Measurements from ENCODE around the gene SEC23A.

Gene SEC23A

DNA sequence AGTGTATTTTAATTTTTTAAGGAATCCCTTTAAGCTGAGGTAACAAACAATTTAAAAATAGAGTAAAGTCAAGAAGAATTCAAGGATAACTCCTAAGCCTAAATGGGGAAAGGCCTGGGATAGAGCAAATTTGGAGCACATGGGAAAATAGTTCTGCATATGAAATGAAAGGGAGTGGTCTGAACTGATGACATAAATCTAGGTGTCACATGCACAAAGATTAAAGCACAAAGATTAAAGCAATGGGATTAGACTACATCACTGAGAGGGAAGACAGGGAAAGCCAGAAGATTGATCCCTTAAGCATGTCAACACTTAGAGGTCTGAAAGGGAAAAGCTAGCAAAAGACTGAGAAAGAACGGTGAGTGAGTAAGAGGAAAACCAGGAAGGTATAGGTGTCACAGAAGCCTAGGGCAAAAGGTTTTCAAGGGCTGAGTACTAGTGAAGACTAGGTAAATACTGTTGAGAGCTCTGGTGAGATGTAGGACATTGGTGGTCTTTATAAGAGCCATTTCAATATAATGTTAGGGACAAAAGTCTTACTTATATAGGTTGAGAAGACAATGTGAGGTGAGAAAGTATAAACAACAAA is 59.6 kb downstream of the SEC23A start:
- no peak overlapping the region for H3K4me3 ChIP-seq (IDR thresholded peaks at IDR 0.05; ENCODE audit: insufficient read depth, low read depth, low read length)
- H3K4me2 ChIP-seq, result no peak overlapping the region
- no peak overlapping the region for H2AFZ ChIP-seq (ENCODE audit: low read depth)
- no peak overlapping the region for H3K27ac ChIP-seq
- H3K36me3 ChIP-seq (ENCODE audit: insufficient read depth), result no peaks in the 10 kb centered on the region
- no peak overlapping the region for H3K9ac ChIP-seq
- H4K20me1 ChIP-seq (ENCODE audit: insufficient read depth), result no peaks in the 10 kb centered on the region
- H3K27me3 ChIP-seq (ENCODE audit: insufficient read depth, low read depth), result no peaks in the 10 kb centered on the region
- no peaks in the 10 kb centered on the region for H3K4me1 ChIP-seq (ENCODE audit: low read depth, poor library complexity, severe bottlenecking)
- no peaks in the 10 kb centered on the region for H3K79me2 ChIP-seq (ENCODE audit: insufficient read depth, low read depth)
- TF ChIP-seq, protein P1, sequence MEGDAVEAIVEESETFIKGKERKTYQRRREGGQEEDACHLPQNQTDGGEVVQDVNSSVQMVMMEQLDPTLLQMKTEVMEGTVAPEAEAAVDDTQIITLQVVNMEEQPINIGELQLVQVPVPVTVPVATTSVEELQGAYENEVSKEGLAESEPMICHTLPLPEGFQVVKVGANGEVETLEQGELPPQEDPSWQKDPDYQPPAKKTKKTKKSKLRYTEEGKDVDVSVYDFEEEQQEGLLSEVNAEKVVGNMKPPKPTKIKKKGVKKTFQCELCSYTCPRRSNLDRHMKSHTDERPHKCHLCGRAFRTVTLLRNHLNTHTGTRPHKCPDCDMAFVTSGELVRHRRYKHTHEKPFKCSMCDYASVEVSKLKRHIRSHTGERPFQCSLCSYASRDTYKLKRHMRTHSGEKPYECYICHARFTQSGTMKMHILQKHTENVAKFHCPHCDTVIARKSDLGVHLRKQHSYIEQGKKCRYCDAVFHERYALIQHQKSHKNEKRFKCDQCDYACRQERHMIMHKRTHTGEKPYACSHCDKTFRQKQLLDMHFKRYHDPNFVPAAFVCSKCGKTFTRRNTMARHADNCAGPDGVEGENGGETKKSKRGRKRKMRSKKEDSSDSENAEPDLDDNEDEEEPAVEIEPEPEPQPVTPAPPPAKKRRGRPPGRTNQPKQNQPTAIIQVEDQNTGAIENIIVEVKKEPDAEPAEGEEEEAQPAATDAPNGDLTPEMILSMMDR (conservative IDR thresholded peaks at IDR 0.05; ENCODE audit: low read depth, low read length), result no peak

DNA sequence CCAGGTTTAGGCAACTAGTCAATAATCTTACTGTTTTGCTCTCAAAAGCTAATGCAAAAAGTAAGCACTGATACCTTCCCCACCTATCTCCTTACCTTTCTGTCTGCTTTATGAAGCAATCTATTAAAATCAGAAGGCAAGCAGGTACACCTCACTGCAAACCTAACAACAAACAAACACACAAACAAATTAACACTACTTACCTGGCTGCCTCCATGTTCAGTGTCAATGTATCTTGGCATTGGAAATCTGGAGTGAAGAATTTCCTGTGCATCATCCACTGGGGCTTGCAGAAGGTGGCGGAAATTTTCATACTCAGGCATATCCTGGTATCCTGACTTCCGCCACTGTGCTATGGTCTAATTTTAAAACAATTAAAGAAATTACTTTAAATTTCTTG is 62.5 kb downstream of the SEC23A start:
- Histone ChIP-seq H3K4me1 (ENCODE audit: low read depth, poor library complexity, severe bottlenecking) (no peaks in the 10 kb centered on the region), H3K27ac (no peak overlapping the region), H4K20me1 (ENCODE audit: insufficient read depth) (no peaks in the 10 kb centered on the region), H3K79me2 (ENCODE audit: insufficient read depth, low read depth) (no peaks in the 10 kb centered on the region), H3K4me2 (no peak overlapping the region), H3K27me3 (ENCODE audit: insufficient read depth, low read depth) (no peaks in the 10 kb centered on the region), H3K9ac (no peak overlapping the region), H3K4me3 (IDR thresholded peaks at IDR 0.05; ENCODE audit: insufficient read depth, low read depth, low read length) (no peak overlapping the region), H2AFZ (ENCODE audit: low read depth) (no peak overlapping the region), H3K36me3 (ENCODE audit: insufficient read depth) (no peaks in the 10 kb centered on the region)
- TF ChIP-seq, protein P1 (conservative IDR thresholded peaks at IDR 0.05; ENCODE audit: low read depth, low read length), result no peak

GRCh38 chr14:39038542-39038941 is 64.5 kb downstream of the SEC23A start:
- H4K20me1 ChIP-seq (ENCODE audit: insufficient read depth), result no peaks in the 10 kb centered on the region

DNA sequence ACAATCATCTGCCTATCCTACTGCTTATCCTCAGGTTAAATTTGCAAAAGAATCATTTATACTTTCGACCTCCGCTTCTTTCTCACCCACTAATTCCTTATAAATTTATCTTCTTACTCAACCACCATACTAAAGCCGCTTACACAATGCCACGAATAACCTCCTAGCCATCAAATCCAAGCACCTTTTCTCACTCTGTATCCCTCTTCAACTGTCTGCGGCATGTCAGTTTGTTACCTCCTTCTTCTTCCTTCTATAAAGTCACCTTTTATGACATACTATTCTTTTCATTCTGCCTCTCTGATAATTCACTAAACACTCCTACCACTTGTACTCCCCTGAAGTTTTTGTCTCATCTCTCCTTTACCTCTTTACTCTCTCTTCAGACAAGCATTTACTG is 66.3 kb downstream of the SEC23A start:
- Histone ChIP-seq H3K27me3 (ENCODE audit: insufficient read depth, low read depth) (no peaks in the 10 kb centered on the region), H3K79me2 (ENCODE audit: insufficient read depth, low read depth) (no peaks in the 10 kb centered on the region), H2AFZ (ENCODE audit: low read depth) (no peak overlapping the region), H3K4me2 (no peak overlapping the region), H3K27ac (no peak overlapping the region), H3K4me1 (ENCODE audit: low read depth, poor library complexity, severe bottlenecking) (no peaks in the 10 kb centered on the region), H4K20me1 (ENCODE audit: insufficient read depth) (no peaks in the 10 kb centered on the region), H3K4me3 (IDR thresholded peaks at IDR 0.05; ENCODE audit: insufficient read depth, low read depth, low read length) (no peak overlapping the region), H3K36me3 (ENCODE audit: insufficient read depth) (no peaks in the 10 kb centered on the region), H3K9ac (no peak overlapping the region)
- TF ChIP-seq, protein P1 (conservative IDR thresholded peaks at IDR 0.05; ENCODE audit: low read depth, low read length), result no peak

More at GRCh38 chr14:39038542-39038941, 64.5 kb downstream of the SEC23A start:
- no peak overlapping the region for H3K27ac ChIP-seq
- H2AFZ ChIP-seq (ENCODE audit: low read depth), result no peak overlapping the region
- H3K4me1 ChIP-seq (ENCODE audit: low read depth, poor library complexity, severe bottlenecking), result no peaks in the 10 kb centered on the region
- no peaks in the 10 kb centered on the region for H3K79me2 ChIP-seq (ENCODE audit: insufficient read depth, low read depth)
- no peak overlapping the region for H3K4me2 ChIP-seq
- TF ChIP-seq, protein P1 (conservative IDR thresholded peaks at IDR 0.05; ENCODE audit: low read depth, low read length), result no peak
- H3K9ac ChIP-seq, result no peak overlapping the region
- H3K4me3 ChIP-seq (IDR thresholded peaks at IDR 0.05; ENCODE audit: insufficient read depth, low read depth, low read length), result no peak overlapping the region
- no peaks in the 10 kb centered on the region for H3K27me3 ChIP-seq (ENCODE audit: insufficient read depth, low read depth)
- no peaks in the 10 kb centered on the region for H3K36me3 ChIP-seq (ENCODE audit: insufficient read depth)
